HFFc6 (cell line): Measurements from ENCODE around the gene PRKD1. TPM values are rescaled to one million over a fixed set of nuclear protein-coding genes. Genes with fewer than 3 reads are reported as not detected.

Experiments
- DNase-seq: peaks from one replicate; pipeline ENCODE4 v3.0.0-alpha.2; 2018
- H3K27ac Mint-ChIP-seq: 2 replicates; pipeline ENCODE4 v1.8.0; 2020; ENCODE audit warnings: mild to moderate bottlenecking, mixed read lengths
- H3K27me3 Mint-ChIP-seq: 2 replicates; pipeline ENCODE4 v1.8.0; 2021; ENCODE audit warnings: mild to moderate bottlenecking, moderate library complexity, mixed read lengths; ENCODE audit not compliant: insufficient read depth
- H3K36me3 Mint-ChIP-seq: 2 replicates; pipeline ENCODE4 v1.8.0; 2021; ENCODE audit warnings: low read depth, mixed read lengths
- H3K4me1 Mint-ChIP-seq: 2 replicates; pipeline ENCODE4 v1.8.0; 2020; ENCODE audit warnings: low read depth, mixed read lengths
- H3K4me3 Mint-ChIP-seq: 2 replicates; pipeline ENCODE4 v1.8.0; 2020; ENCODE audit warnings: mild to moderate bottlenecking, moderate library complexity, mixed read lengths
- H3K9me3 Mint-ChIP-seq: 2 replicates; pipeline ENCODE4 v1.8.0; 2020; ENCODE audit warnings: mild to moderate bottlenecking, mixed read lengths
- CTCF ChIP-seq: fragments of 200-600 bp; sonication (generic); IDR thresholded peaks from 2 replicates; pipeline ENCODE4 v1.5.0; 2021; ENCODE audit warnings: antibody characterized with exemption, mild to moderate bottlenecking
- total RNA-seq, 6 experiments: library from RNA; stranded (reverse); fragmentation: NEBNext Ultra II Directional; extraction: Animal tissue kit (Norgen Biotek cat#: 25700); gene quantifications; 2 replicates in 1 of 6; 3 replicates in 5 of 6; pipeline ENCODE4 v1.2.3, GENCODE V29; 2021

PRKD1 gene
- total RNA-seq, 6 experiments from 2014 or later: 19.1 to 23.9 (median 21.7) TPM

- DNase-seq: no peak
Observed at GRCh38 chr14:29773990-29774389, 153.7 kb downstream of the PRKD1 start.

GRCh38 chr14:29763342-29763858, 164.2 kb downstream of the PRKD1 start:
- TF ChIP-seq CTCF: no peak
- no peak overlapping the region for H3K27ac Mint-ChIP-seq
- peaks cover 19% of the 10 kb centered on the region for H3K4me1 Mint-ChIP-seq
- no peaks in the 10 kb centered on the region for H3K9me3 Mint-ChIP-seq
- no peak overlapping the region for H3K4me3 Mint-ChIP-seq
- no peaks in the 10 kb centered on the region for H3K27me3 Mint-ChIP-seq
- no peak for DNase-seq
- H3K36me3 Mint-ChIP-seq: no peaks in the 10 kb centered on the region

More at GRCh38 chr14:29773990-29774389, 153.7 kb downstream of the PRKD1 start:
- no peak for TF ChIP-seq CTCF
- H3K4me3 Mint-ChIP-seq: no peak overlapping the region
- H3K27me3 Mint-ChIP-seq: peaks cover 2% of the 10 kb centered on the region
- peaks cover 38% of the 10 kb centered on the region for H3K36me3 Mint-ChIP-seq
- peaks cover 25% of the 10 kb centered on the region for H3K9me3 Mint-ChIP-seq
- H3K27ac Mint-ChIP-seq: no peak overlapping the region
- H3K4me1 Mint-ChIP-seq: peaks cover 17% of the 10 kb centered on the region

GRCh38 chr14:29759521-29760340, 167.9 kb downstream of the PRKD1 start:
- Mint-ChIP-seq H3K36me3 (no peaks in the 10 kb centered on the region), H3K4me3 (no peak overlapping the region), H3K4me1 (peaks cover 19% of the 10 kb centered on the region), H3K27ac (no peak overlapping the region), H3K27me3 (peaks cover 2% of the 10 kb centered on the region; the same call in 1 of the 2 replicates), H3K9me3 (no peaks in the 10 kb centered on the region)
- no peak for TF ChIP-seq CTCF
- DNase-seq: no peak

- Mint-ChIP-seq H3K36me3 (no peaks in the 10 kb centered on the region), H3K27me3 (peaks cover 2% of the 10 kb centered on the region; the same call in 1 of the 2 replicates), H3K4me1 (peaks cover 19% of the 10 kb centered on the region), H3K9me3 (no peaks in the 10 kb centered on the region), H3K27ac (no peak overlapping the region), H3K4me3 (no peak overlapping the region)
- TF ChIP-seq CTCF: no peak
- no peak for DNase-seq
Observed at GRCh38 chr14:29757711-29758233, 169.9 kb downstream of the PRKD1 start.

GRCh38 chr14:29757188-29757680, 170.4 kb downstream of the PRKD1 start:
- H3K36me3 Mint-ChIP-seq: no peaks in the 10 kb centered on the region
- H3K4me3 Mint-ChIP-seq: no peak overlapping the region

More at GRCh38 chr14:29757188-29757680, 170.4 kb downstream of the PRKD1 start:
- Mint-ChIP-seq H3K27me3 (peaks cover 2% of the 10 kb centered on the region; the same call in 1 of the 2 replicates), H3K4me1 (peaks cover 19% of the 10 kb centered on the region), H3K27ac (no peak overlapping the region), H3K9me3 (no peaks in the 10 kb centered on the region)
- TF ChIP-seq CTCF: no peak
- no peak for DNase-seq
